Jurkat, Clone E6-1 (cell line): ENCODE data around the gene ZMAT3. TPM values are rescaled to one million over a fixed set of nuclear protein-coding genes. Genes with fewer than 3 reads are reported as not detected.
"Not testable (repeated sequence)": the region's sequence is repeated elsewhere in the genome, so short reads cannot be mapped to it uniquely, and the experiment has no call there.

Experiments used
- DNase-seq: peaks from one replicate; pipeline ENCODE4 v3.0.0-alpha.2; 2011; ENCODE audit warnings: low read depth, low spot score
- H3K4me3 ChIP-seq: 2 replicates; pipeline ENCODE4 v1.5.1; 2011; ENCODE audit warnings: mild to moderate bottlenecking, low read length, control low read depth, moderate library complexity
- polyA plus RNA-seq: library from polyadenylated mRNA; unstranded; fragments of >200 nt; gene quantifications from one replicate; pipeline ENCODE4 v1.2.1, GENCODE V29; 2012; ENCODE audit warnings: missing spikeins; ENCODE audit not compliant: insufficient read length, insufficient read depth

ZMAT3 gene
- polyA plus RNA-seq: 3.0 TPM

DNA sequence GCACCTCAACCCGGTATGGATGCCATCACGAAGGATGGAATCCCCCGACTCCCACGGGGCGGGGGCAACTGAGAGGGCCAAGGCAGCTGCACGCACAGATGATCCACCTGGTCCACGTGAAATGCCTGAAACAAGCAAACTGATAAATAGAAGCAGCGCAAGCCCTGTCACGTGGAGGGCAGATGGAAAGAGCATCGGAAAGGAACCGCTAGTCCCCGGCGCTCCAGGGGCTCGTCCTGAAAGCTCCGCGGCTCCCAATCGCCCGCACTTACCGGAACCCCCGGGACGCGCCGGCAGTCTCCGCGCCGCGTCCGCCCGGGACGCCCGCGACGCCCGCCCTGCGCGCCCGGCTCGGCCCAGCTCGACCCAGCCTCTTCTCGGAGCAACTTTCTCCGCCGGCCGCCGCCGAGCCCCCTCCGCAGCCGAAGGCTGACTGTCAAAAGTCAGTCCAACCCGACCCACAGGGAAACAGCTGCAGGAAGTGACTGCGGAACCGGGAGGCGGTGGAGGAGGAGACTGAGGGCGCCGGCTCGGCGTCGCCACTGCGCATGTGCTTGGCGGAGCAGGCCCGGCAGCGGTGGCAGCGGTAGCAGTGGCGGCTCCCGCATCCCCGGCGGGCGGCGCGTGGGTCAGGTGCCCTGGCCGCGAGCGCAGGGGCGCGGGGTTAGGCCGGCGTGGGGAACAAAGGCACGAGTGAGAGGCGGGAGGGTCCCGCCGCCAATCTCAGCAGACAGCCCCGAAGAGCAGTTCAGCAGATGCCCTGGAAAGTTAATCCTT, at the start of gene ZMAT3:
Gene ZMAT3, minus strand, starts transcription at position 487 of the 777 bp plus-strand sequence. CDS start 4,057 bp downstream, outside the sequence.
- peak; percentile 67 for DNase-seq
- H3K4me3 ChIP-seq: peak within 1 kb of the TSS; percentile 82

GRCh38 chr3:179116816-179117215, 45.2 kb upstream of the ZMAT3 start:
- H3K4me3 ChIP-seq: no peak overlapping the region
- DNase-seq: no peak

GRCh38 chr3:179115444-179115843, 43.8 kb upstream of the ZMAT3 start:
- not testable (repeated sequence) for DNase-seq, H3K4me3 ChIP-seq

GRCh38 chr3:179113903-179114302, 42.3 kb upstream of the ZMAT3 start:
- H3K4me3 ChIP-seq: no peak overlapping the region
- DNase-seq: no peak

GRCh38 chr3:179108086-179108485, 36.5 kb upstream of the ZMAT3 start:
- no peak overlapping the region for H3K4me3 ChIP-seq
- no peak for DNase-seq

DNA sequence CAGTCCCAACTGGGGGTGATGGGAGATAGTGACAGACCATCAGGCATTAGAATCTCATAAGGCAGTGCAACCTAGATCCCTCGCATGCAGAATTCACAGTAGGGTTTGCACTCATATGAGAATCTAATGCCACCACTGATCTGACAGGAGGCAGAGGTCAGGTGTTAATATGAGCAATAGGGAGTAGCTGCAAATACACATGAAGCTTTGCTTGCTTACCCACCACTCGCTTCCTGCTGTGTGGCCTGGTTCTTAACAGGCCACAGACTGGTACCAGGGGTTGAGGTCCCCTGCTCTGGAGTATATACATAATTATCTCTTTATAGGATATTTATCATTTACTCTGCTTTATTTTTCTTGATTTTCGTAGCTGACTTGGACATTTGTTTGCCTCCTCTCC, 36.0 kb upstream of the ZMAT3 start:
- DNase-seq: no peak
- no peak overlapping the region for H3K4me3 ChIP-seq

GRCh38 chr3:179105881-179106280, 34.3 kb upstream of the ZMAT3 start:
- DNase-seq: no peak

GRCh38 chr3:179100652-179101051, 29.0 kb upstream of the ZMAT3 start:
- no peak for DNase-seq
- H3K4me3 ChIP-seq: no peak overlapping the region

More at GRCh38 chr3:179105881-179106280, 34.3 kb upstream of the ZMAT3 start:
- H3K4me3 ChIP-seq: no peak overlapping the region

DNA sequence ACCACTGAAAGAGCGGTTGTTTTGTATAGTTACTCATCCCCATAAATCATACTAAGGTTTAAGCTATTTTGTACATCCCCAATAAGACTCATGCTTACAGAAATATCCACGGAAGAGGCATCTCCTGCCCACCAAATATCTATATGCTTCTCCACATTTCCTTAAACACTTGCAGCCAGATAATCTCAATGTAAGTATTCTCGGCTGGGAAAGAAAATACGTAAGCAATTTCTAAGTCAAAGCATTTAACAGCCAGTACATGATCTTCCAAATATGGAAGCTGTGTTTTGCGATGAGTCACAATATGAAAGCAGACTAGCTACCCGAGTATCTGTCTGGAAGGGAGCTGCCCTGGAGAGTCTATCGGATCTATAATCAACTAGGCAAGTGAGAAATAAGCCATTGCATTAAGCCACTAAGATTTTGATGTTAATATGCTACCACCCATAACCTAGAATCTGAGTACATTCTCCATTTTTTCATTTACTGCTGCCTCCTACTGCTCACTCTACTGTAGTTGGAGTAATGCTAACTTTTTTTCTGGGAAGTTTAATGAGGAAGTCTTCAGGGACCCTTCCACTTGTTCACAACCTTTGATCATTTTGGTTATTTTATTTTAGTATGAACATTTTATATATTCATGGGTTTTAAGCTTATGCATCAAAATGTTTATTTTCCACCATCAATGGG, 26.9 kb upstream of the ZMAT3 start:
- H3K4me3 ChIP-seq: no peak overlapping the region
- DNase-seq: no peak

GRCh38 chr3:179093807-179094206, 22.2 kb upstream of the ZMAT3 start:
- no peak overlapping the region for H3K4me3 ChIP-seq
- no peak for DNase-seq

GRCh38 chr3:179091113-179091512, 19.5 kb upstream of the ZMAT3 start:
- no peak for DNase-seq
- no peak overlapping the region for H3K4me3 ChIP-seq

DNA sequence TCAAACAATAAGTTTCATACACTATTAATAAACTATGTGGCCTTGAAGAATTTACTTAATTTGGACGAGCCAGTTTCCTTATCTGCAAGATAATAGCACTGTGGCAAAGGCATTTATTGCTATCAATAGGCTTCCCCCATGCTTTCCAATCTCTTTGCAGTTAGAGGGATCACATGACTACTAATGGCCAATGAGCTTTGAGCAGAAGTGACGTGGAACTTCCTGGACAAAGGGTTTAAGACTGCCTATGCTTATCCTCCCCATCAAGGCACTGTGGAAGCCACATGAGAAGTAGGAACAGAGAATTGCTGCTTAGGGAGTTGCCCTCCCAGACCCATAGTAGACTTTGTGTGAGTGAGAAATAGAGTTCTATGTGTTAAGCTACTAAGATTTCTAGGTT, 16.7 kb upstream of the ZMAT3 start:
- H3K4me3 ChIP-seq: no peak overlapping the region
- peak; percentile 30 for DNase-seq

DNA sequence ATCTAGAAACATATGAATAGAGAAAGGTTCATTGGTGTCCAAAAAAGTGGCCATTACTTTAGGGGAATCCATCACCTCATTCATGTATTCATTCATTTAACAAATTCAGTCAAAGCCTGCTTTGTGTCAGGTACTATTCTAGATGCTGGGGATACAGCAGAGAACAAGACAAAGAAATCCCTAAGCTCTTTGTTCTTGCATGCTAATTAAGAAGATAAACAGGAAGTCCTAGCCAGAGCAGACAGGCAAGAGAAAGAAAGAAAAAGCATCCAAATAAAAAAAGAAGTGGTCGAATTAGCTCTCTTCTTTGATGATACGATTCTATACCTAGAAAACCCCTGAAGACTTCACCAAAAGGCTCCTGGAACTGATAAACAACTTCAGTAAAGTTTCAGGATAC, 12.4 kb upstream of the ZMAT3 start:
- DNase-seq: no peak
- H3K4me3 ChIP-seq: no peak overlapping the region

- no peak overlapping the region for H3K4me3 ChIP-seq
- DNase-seq: no peak
Observed at GRCh38 chr3:179082416-179082815, 10.8 kb upstream of the ZMAT3 start.

DNA sequence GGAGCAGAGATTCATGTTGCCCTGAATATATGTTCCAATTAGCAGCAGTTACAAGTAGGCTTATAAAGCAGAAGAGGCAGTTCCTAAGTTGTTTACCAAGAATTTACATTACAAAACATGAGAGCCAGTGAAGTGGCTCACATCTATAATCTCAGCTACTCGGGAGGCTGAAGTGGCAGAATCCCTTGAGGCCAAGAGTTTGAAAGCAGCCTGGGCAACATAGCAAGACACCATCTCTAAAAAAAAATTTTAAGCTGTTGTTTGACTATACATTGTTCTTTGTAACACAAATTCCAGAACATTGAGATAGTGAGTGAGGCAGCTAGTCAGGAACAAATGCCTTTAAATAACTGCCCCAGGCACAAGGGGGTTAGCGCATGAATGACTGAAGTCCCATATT, 10.3 kb upstream of the ZMAT3 start:
- DNase-seq: no peak
- H3K4me3 ChIP-seq: no peak overlapping the region

DNA sequence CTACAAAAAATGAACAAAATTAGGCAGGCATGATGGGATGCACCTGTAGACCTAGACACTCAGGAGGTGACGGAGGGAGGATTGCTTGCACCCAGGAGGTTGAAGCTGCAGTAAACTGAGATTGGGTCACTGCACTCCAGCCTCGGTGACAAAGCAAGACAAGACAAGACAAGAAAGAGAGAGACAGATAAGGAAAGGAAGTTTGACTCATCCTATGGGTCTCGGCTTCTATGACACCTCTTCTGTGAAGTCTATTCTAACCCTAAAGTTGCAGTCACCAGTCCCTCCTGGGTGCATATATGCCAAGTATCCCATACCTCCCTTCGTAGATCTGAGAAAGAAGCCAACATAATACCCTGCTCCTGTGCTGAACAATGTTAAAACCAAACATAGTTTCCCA, 7.9 kb upstream of the ZMAT3 start:
- no peak overlapping the region for H3K4me3 ChIP-seq
- DNase-seq: no peak

DNA sequence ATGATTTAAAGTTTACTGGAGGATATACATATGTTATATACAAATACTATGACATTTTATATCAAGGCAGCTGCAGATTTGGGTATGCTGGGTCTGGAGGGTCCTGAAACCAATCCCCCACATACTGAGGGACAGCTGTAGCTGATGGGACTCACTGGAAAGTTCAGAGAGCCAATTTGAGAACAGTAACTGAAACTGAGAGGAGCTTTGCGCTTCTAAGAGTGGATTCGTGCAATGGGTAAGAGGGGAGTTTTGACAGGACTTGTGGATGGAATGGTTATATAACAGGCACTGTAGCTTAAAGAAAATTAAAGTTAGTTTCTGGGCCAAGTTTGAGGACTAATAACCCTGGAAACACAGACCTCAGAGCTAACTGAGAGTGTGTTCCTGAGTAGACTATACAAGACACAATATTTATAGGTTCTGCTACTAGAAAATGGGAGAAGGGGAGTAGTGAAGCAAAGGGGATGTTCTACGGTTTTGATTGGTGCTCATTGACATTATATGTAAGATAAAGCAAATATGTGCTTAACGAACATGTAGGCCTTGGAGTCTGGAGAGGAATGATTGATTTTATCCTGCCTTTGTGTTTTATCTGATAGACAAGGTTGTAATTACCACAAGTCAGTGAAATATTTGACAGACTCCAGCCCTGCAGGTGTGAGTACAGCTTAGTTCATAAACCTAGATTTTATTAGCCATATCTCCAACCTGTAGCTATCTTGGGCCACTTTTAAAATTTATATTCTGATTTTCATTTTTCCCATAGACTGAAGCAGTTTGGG, 4.8 kb upstream of the ZMAT3 start:
- no peak overlapping the region for H3K4me3 ChIP-seq
- no peak for DNase-seq

- peak; percentile 35 for DNase-seq
- H3K4me3 ChIP-seq: no peak overlapping the region
Observed at GRCh38 chr3:179074656-179075055, 3.0 kb upstream of the ZMAT3 start.

GRCh38 chr3:179073816-179074215, 2.2 kb upstream of the ZMAT3 start:
- DNase-seq: no peak
- no peak overlapping the region for H3K4me3 ChIP-seq

- peak overlapping the region; percentile 82 for H3K4me3 ChIP-seq
- peak; percentile 77 for DNase-seq
Observed at GRCh38 chr3:179072100-179072438, 460 bp upstream of the ZMAT3 start.
